ENCODE measurements around the gene RUNX2.

Gene RUNX2

GRCh38 chr6:45351667-45352066 lies 23.5 kb downstream of the RUNX2 start:
- peak; percentile 32 for DNase-seq

- no peak for DNase-seq
Measured at GRCh38 chr6:45353654-45354053, 25.5 kb downstream of the RUNX2 start.

GRCh38 chr6:45364466-45364865 lies 36.3 kb downstream of the RUNX2 start:
- DNase-seq, result no peak

- no peak for DNase-seq
Measured at GRCh38 chr6:45365036-45365435, 36.9 kb downstream of the RUNX2 start.

GRCh38 chr6:45366534-45366933 lies 38.4 kb downstream of the RUNX2 start:
- no peak for DNase-seq

GRCh38 chr6:45367999-45368398 lies 39.9 kb downstream of the RUNX2 start:
- no peak for DNase-seq

GRCh38 chr6:45369870-45370269 lies 41.7 kb downstream of the RUNX2 start:
- DNase-seq, result no peak

GRCh38 chr6:45371924-45372573 lies 43.9 kb downstream of the RUNX2 start:
- DNase-seq, result no peak

GRCh38 chr6:45375449-45375848 lies 47.3 kb downstream of the RUNX2 start:
- DNase-seq, result no peak

GRCh38 chr6:45376310-45377042 lies 48.3 kb downstream of the RUNX2 start:
- no peak for DNase-seq

GRCh38 chr6:45377043-45377553 lies 49.0 kb downstream of the RUNX2 start:
- DNase-seq, result no peak

GRCh38 chr6:45377554-45378333 lies 49.6 kb downstream of the RUNX2 start, which contains the start of gene SUPT3H:
Gene SUPT3H (minus strand): TSS chr6:45377934.
- DNase-seq, result peak; percentile 94

- DNase-seq, result peak; percentile 77
Measured at GRCh38 chr6:45378334-45378926, 50.3 kb downstream of the RUNX2 start.

GRCh38 chr6:45382391-45382790 lies 54.3 kb downstream of the RUNX2 start:
- no peak for DNase-seq

- DNase-seq, result no peak
Measured at GRCh38 chr6:45386501-45386900, 58.4 kb downstream of the RUNX2 start.

- DNase-seq, result no peak
Measured at GRCh38 chr6:45387236-45387635, 59.1 kb downstream of the RUNX2 start.

GRCh38 chr6:45388328-45388727 lies 60.2 kb downstream of the RUNX2 start:
- DNase-seq, result no peak

- DNase-seq, result no peak
Measured at GRCh38 chr6:45394586-45395095, 66.5 kb downstream of the RUNX2 start.

GRCh38 chr6:45398075-45398813 lies 70.1 kb downstream of the RUNX2 start:
- no peak for DNase-seq

- DNase-seq, result no peak
Measured at GRCh38 chr6:45400021-45400420, 71.9 kb downstream of the RUNX2 start.

- DNase-seq, result peak; percentile 24
Measured at GRCh38 chr6:45411959-45412358, 83.8 kb downstream of the RUNX2 start.

- DNase-seq, result no peak
Measured at GRCh38 chr6:45415315-45415714, 87.2 kb downstream of the RUNX2 start.

Data from NCI-H69 (cell line).